ENCODE measurements around the gene PHETA2.

Gene PHETA2

GRCh38 chr22:42074132-42074811, at the start of gene PHETA2:
TSS of gene PHETA2 (plus strand) at chr22:42074248. CDS start at chr22:42077294, 3,046 bp downstream.
- TF ChIP-seq MAX (IDR thresholded peaks at IDR 0.05; ENCODE audit: low read depth, low read length) (no peak), POLR2A (IDR thresholded peaks at IDR 0.05; ENCODE audit: extremely low read depth, insufficient read length) (no peak), CTCF (IDR thresholded peaks at IDR 0.05; ENCODE audit: low read depth, low read length) (no peak), MYC (IDR thresholded peaks at IDR 0.05; ENCODE audit: low read depth, low read length) (no peak)
- no peak within 1 kb of the TSS for H3K4me3 ChIP-seq (ENCODE audit: low read depth, low read length)
- DNase-seq (ENCODE audit: low read depth), result no peak

GRCh38 chr22:42025421-42025820, 48.6 kb upstream of the PHETA2 start:
- TF ChIP-seq CTCF (IDR thresholded peaks at IDR 0.05; ENCODE audit: low read depth, low read length), result no peak
- TF ChIP-seq MAX (IDR thresholded peaks at IDR 0.05; ENCODE audit: low read depth, low read length), result no peak
- TF ChIP-seq MYC (IDR thresholded peaks at IDR 0.05; ENCODE audit: low read depth, low read length), result no peak
- no peak overlapping the region for H3K4me3 ChIP-seq (ENCODE audit: low read depth, low read length)
- no peak for DNase-seq (ENCODE audit: low read depth)

GRCh38 chr22:42026705-42027104, 47.3 kb upstream of the PHETA2 start:
- TF ChIP-seq MYC (IDR thresholded peaks at IDR 0.05; ENCODE audit: low read depth, low read length) (no peak), POLR2A (IDR thresholded peaks at IDR 0.05; ENCODE audit: extremely low read depth, insufficient read length) (no peak), MAX (IDR thresholded peaks at IDR 0.05; ENCODE audit: low read depth, low read length) (no peak), CTCF (IDR thresholded peaks at IDR 0.05; ENCODE audit: low read depth, low read length) (no peak)
- DNase-seq (ENCODE audit: low read depth), result no peak
- H3K4me3 ChIP-seq (ENCODE audit: low read depth, low read length), result no peak overlapping the region

- H3K4me3 ChIP-seq (ENCODE audit: low read depth, low read length), result no peak overlapping the region
- no peak for TF ChIP-seq CTCF (IDR thresholded peaks at IDR 0.05; ENCODE audit: low read depth, low read length)
- TF ChIP-seq MAX (IDR thresholded peaks at IDR 0.05; ENCODE audit: low read depth, low read length), result no peak
- peak; percentile 13 for DNase-seq (ENCODE audit: low read depth)
Measured at GRCh38 chr22:42033263-42034181, 40.5 kb upstream of the PHETA2 start.

GRCh38 chr22:42035256-42035655, 38.8 kb upstream of the PHETA2 start:
- no peak for TF ChIP-seq POLR2A (IDR thresholded peaks at IDR 0.05; ENCODE audit: extremely low read depth, insufficient read length)
- TF ChIP-seq MYC (IDR thresholded peaks at IDR 0.05; ENCODE audit: low read depth, low read length), result no peak
- TF ChIP-seq MAX (IDR thresholded peaks at IDR 0.05; ENCODE audit: low read depth, low read length), result no peak
- TF ChIP-seq CTCF (IDR thresholded peaks at IDR 0.05; ENCODE audit: low read depth, low read length), result no peak
- DNase-seq (ENCODE audit: low read depth), result no peak
- H3K4me3 ChIP-seq (ENCODE audit: low read depth, low read length), result no peak overlapping the region
